Karpas-422 (cell line): Measurements from ENCODE around the gene EIF4E1B. TPM values are rescaled to one million over a fixed set of nuclear protein-coding genes. Genes with fewer than 3 reads are reported as not detected.

ENCODE experiments used
- DNase-seq: peaks from one replicate; pipeline ENCODE4 v3.0.0-alpha.2; 2015
- H2AFZ ChIP-seq: fragments of 200-600 bp; sonication (generic); 2 replicates; pipeline ENCODE4 v1.6.1; 2014; ENCODE audit warnings: antibody characterized with exemption, low read length, mixed read lengths
- H3K27ac ChIP-seq: fragments of 200-600 bp; sonication (generic); 2 replicates; pipeline ENCODE4 v1.5.1; 2014; ENCODE audit warnings: mild to moderate bottlenecking, low read length, moderate library complexity
- H3K27me3 ChIP-seq: fragments of 200-600 bp; sonication (generic); 2 replicates; pipeline ENCODE4 v1.6.1; 2014; ENCODE audit warnings: low read length, mixed read lengths
- H3K36me3 ChIP-seq: fragments of 200-600 bp; sonication (generic); 2 replicates; pipeline ENCODE4 v1.6.1; 2014; ENCODE audit warnings: low read length, mixed read lengths; ENCODE audit not compliant: insufficient read depth
- H3K4me1 ChIP-seq: fragments of 200-600 bp; sonication (generic); 2 replicates; pipeline ENCODE4 v1.6.1; 2014; ENCODE audit warnings: mild to moderate bottlenecking, low read length, mixed read lengths
- H3K4me2 ChIP-seq: fragments of 200-600 bp; sonication (generic); 2 replicates; pipeline ENCODE4 v1.6.1; 2014; ENCODE audit warnings: low read length, low read depth, mild to moderate bottlenecking; ENCODE audit not compliant: poor library complexity, severe bottlenecking
- H3K4me3 ChIP-seq: fragments of 200-600 bp; sonication (generic); 2 replicates; pipeline ENCODE4 v1.5.1; 2014; ENCODE audit warnings: mild to moderate bottlenecking, antibody characterized with exemption, low read length, mixed read lengths
- H3K79me2 ChIP-seq: fragments of 200-600 bp; sonication (generic); 2 replicates; pipeline ENCODE4 v1.6.1; 2014; ENCODE audit warnings: mild to moderate bottlenecking, low read length, mixed read lengths
- H3K9ac ChIP-seq: fragments of 200-600 bp; sonication (generic); 2 replicates; pipeline ENCODE4 v1.6.0; 2014; ENCODE audit warnings: low read length
- H3K9me2 ChIP-seq: fragments of 200-600 bp; sonication (generic), shearing (Covaris generic); replicated peaks from 2 replicates; pipeline ENCODE4 v1.6.0; 2014; ENCODE audit warnings: mild to moderate bottlenecking, low read length, moderate library complexity; ENCODE audit not compliant: insufficient read depth
- H3K9me3 ChIP-seq: fragments of 300-700, 200-600 bp; sonication (generic); 2 replicates; pipeline ENCODE4 v1.6.1; 2014; ENCODE audit warnings: low read length, mixed read lengths
- H4K20me1 ChIP-seq: fragments of 200-600 bp; sonication (generic); 2 replicates; pipeline ENCODE4 v1.6.1; 2014; ENCODE audit warnings: mild to moderate bottlenecking, antibody characterized with exemption, low read length, low read depth; ENCODE audit not compliant: insufficient read depth
- small RNA-seq: library from RNA; depleted of rRNA; stranded (forward); fragments of <200 nt; gene quantifications from one replicate; pipeline ENCODE3, GENCODE V24; 2014
- total RNA-seq: library from RNA; depleted of rRNA; stranded (reverse); fragments of >200 nt; shearing (Covaris generic); gene quantifications from 2 replicates; pipeline ENCODE4 v1.2.3, GENCODE V29; 2014; ENCODE audit warnings: low replicate concordance; rRNA removed

Gene EIF4E1B
- total RNA-seq, 1 experiment from 2014 or later, result not detected

DNA sequence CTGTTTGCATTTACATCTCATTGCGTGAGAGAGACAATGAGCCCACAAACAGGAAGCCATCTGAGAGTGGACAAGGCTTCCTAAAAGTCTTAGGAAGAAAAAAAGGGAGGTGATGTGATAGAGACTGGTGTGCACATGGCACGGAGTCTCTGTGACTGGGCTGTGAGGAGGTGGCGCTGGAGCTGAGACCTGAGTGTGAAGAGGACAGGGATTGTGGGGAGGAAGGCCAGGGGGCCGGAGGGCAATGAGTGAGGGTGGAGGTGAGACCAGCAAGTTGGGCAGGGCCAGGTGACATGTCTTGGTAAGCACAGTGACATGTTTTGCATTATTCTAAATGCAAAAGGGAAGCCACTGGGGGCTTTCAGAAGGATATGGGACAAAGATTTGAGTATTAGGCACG, 61.9 kb downstream of the EIF4E1B start:
- H2AFZ ChIP-seq, result no peak overlapping the region
- H3K4me3 ChIP-seq, result no peak overlapping the region
- no peaks in the 10 kb centered on the region for H3K4me1 ChIP-seq
- H3K9me2 ChIP-seq, result no peaks in the 10 kb centered on the region
- H3K9ac ChIP-seq, result no peak overlapping the region
- H3K9me3 ChIP-seq, result no peaks in the 10 kb centered on the region
- no peak overlapping the region for H3K4me2 ChIP-seq
- no peaks in the 10 kb centered on the region for H3K27me3 ChIP-seq
- no peak for DNase-seq
- no peaks in the 10 kb centered on the region for H4K20me1 ChIP-seq
- H3K36me3 ChIP-seq, result no peaks in the 10 kb centered on the region
- no peak overlapping the region for H3K27ac ChIP-seq
- H3K79me2 ChIP-seq, result no peaks in the 10 kb centered on the region

DNA sequence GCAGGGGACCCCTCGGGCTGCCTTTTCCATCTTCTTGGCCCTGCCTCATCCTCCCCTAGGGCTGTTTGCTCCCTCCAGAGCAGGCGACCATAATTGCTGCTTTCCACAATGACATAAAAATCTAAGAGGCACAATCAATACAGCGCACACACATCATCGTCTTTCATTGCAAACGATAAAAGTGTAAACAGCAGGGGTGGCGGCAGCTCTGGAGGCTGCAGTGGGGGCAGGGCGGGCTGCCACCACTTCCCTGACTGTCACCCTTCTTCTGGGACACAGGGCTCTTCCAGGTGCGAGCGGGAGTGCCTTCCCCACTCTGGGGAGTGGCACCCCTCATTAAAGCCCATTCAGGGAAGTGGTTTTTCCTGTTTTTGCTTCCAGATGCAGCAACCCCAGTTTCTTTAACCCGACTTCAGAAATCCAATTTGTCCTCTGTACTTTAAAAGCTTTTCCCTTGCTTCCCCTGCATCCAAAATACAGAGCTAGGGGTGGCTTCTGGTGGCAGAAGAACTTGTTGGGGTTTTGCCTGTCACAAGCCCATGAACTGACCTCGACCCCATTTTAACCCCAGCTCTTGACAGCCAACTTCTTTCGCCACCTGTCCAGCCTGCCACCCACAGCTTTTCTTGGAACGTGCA, 62.5 kb downstream of the EIF4E1B start:
- Histone ChIP-seq H3K27ac (no peak overlapping the region), H3K36me3 (no peaks in the 10 kb centered on the region), H3K4me2 (no peak overlapping the region), H3K9ac (no peak overlapping the region), H2AFZ (no peak overlapping the region), H3K4me1 (no peaks in the 10 kb centered on the region), H3K79me2 (no peaks in the 10 kb centered on the region), H3K27me3 (no peaks in the 10 kb centered on the region), H3K4me3 (no peak overlapping the region), H4K20me1 (no peaks in the 10 kb centered on the region), H3K9me3 (no peaks in the 10 kb centered on the region), H3K9me2 (no peaks in the 10 kb centered on the region)
- no peak for DNase-seq

GRCh38 chr5:176693477-176693851, 63.0 kb downstream of the EIF4E1B start:
- Histone ChIP-seq H3K4me3 (no peak overlapping the region), H3K9me2 (no peaks in the 10 kb centered on the region), H4K20me1 (no peaks in the 10 kb centered on the region), H3K4me2 (no peak overlapping the region), H3K4me1 (no peaks in the 10 kb centered on the region), H3K79me2 (no peaks in the 10 kb centered on the region), H3K36me3 (no peaks in the 10 kb centered on the region), H2AFZ (no peak overlapping the region), H3K9me3 (no peaks in the 10 kb centered on the region), H3K27ac (no peak overlapping the region), H3K27me3 (no peaks in the 10 kb centered on the region), H3K9ac (no peak overlapping the region)
- DNase-seq, result no peak

DNA sequence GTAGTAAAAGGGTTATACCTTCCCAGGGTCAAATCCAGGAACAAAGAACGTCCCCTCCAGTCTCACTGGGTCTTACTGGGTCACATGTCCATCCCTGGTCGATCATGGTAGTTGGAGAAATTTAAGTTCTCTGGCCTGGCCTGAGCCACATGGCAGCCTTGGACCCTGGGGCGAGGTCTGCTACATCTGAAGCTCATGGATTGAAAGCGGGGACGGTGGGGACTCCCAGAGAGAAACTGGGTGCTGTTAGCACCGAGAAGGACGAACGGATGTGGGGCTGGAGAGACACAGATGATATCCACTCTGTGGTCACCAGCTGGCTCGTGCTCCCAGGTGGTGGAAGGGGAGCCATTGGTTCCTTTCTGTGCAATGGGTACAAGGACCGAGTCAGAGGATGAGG, 63.7 kb downstream of the EIF4E1B start:
- H3K9me2 ChIP-seq, result no peaks in the 10 kb centered on the region
- H3K9me3 ChIP-seq, result no peaks in the 10 kb centered on the region
- DNase-seq, result no peak
- no peaks in the 10 kb centered on the region for H3K27me3 ChIP-seq
- no peaks in the 10 kb centered on the region for H3K79me2 ChIP-seq
- H3K9ac ChIP-seq, result no peak overlapping the region
- no peaks in the 10 kb centered on the region for H3K4me1 ChIP-seq
- H3K4me2 ChIP-seq, result no peak overlapping the region
- H4K20me1 ChIP-seq, result no peaks in the 10 kb centered on the region
- H3K36me3 ChIP-seq, result no peaks in the 10 kb centered on the region
- no peak overlapping the region for H3K4me3 ChIP-seq
- no peak overlapping the region for H3K27ac ChIP-seq
- no peak overlapping the region for H2AFZ ChIP-seq

DNA sequence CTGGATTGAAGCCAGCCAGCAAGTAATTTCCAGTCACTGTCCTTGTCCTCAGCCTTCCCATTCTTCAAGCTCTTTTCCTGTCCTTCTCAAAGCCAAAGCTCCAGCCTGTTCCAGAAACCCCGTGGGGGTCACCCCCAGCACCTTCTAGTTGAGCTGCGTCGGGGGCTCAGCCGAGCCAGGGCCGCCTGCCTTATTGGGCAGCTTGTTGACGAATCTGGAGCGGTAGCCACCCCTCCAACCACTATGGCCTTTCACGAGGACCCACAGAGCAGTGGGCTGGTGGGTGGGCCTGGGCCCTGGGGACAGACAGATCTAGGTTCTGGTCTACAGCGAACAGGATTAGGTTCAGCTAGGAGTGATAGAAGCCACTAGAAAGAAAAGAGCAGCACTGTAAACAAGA, 64.2 kb downstream of the EIF4E1B start:
- no peak overlapping the region for H3K4me3 ChIP-seq
- H3K4me2 ChIP-seq, result no peak overlapping the region
- no peaks in the 10 kb centered on the region for H3K9me2 ChIP-seq
- no peak overlapping the region for H3K9ac ChIP-seq
- no peaks in the 10 kb centered on the region for H3K4me1 ChIP-seq
- no peaks in the 10 kb centered on the region for H3K27me3 ChIP-seq
- H3K36me3 ChIP-seq, result no peaks in the 10 kb centered on the region
- H2AFZ ChIP-seq, result no peak overlapping the region
- DNase-seq, result no peak
- no peaks in the 10 kb centered on the region for H4K20me1 ChIP-seq
- no peaks in the 10 kb centered on the region for H3K9me3 ChIP-seq
- H3K27ac ChIP-seq, result no peak overlapping the region
- H3K79me2 ChIP-seq, result no peaks in the 10 kb centered on the region

GRCh38 chr5:176695073-176695472, 64.6 kb downstream of the EIF4E1B start:
- Histone ChIP-seq H4K20me1 (no peaks in the 10 kb centered on the region), H3K36me3 (no peaks in the 10 kb centered on the region), H3K9me3 (no peaks in the 10 kb centered on the region), H3K4me3 (no peak overlapping the region), H2AFZ (no peak overlapping the region), H3K9me2 (no peaks in the 10 kb centered on the region), H3K79me2 (no peaks in the 10 kb centered on the region), H3K4me2 (no peak overlapping the region), H3K9ac (no peak overlapping the region), H3K27me3 (no peaks in the 10 kb centered on the region), H3K4me1 (no peaks in the 10 kb centered on the region), H3K27ac (no peak overlapping the region)
- DNase-seq, result no peak

Small RNA genes lying within 50 kb of the gene (small RNA-seq; reads per million reads assigned to genes)
- not detected for gene MIR4281

Other genes starting within 250 kb of the EIF4E1B start
- 19.8 and 57.5 TPM in 2 replicates for gene NOP16, start 242.1 kb upstream of the EIF4E1B start, total RNA-seq
- gene HIGD2A, start 241.9 kb upstream of the EIF4E1B start, total RNA-seq, result 146 and 207 TPM in 2 replicates
- gene CLTB, start 214.1 kb upstream of the EIF4E1B start, total RNA-seq, result 31.7 and 78.9 TPM in 2 replicates
- gene FAF2, start 182.3 kb upstream of the EIF4E1B start, total RNA-seq, result 22.9 and 37.5 TPM in 2 replicates
- gene RNF44, start 93.3 kb upstream of the EIF4E1B start, total RNA-seq, result 33.1 and 55.8 TPM in 2 replicates
- 0.04 and 0.07 TPM in 2 replicates for gene CDHR2, start 81.3 kb upstream of the EIF4E1B start, total RNA-seq
- gene GPRIN1, start 20.5 kb upstream of the EIF4E1B start, total RNA-seq, result 1.9 and 4.6 TPM in 2 replicates
- gene SNCB, start 141 bp upstream of the EIF4E1B start, total RNA-seq, result not detected in 2 replicates
- gene TSPAN17, start 16.8 kb downstream of the EIF4E1B start, total RNA-seq, result 4.8 and 14.4 TPM in 2 replicates
- not detected in 2 replicates for gene UNC5A, start 179.9 kb downstream of the EIF4E1B start, total RNA-seq